OCI-LY3 (cell line): ENCODE results near the gene CTBP2.

ENCODE experiments used
- H2AFZ ChIP-seq: fragments of 200-600, 300-600 bp; shearing (Covaris generic); 2 replicates; pipeline ENCODE4 v1.6.0; 2014; ENCODE audit warnings: antibody characterized with exemption, low read depth, low read length
- H3K27ac ChIP-seq: fragments of 200-600, 300-600 bp; sonication (generic); 2 replicates; pipeline ENCODE4 v1.5.1; 2014; ENCODE audit warnings: mild to moderate bottlenecking, low read length, moderate library complexity, mixed read lengths
- H3K27me3 ChIP-seq: fragments of 200-600, 300-600 bp; sonication (generic); 2 replicates; pipeline ENCODE4 v1.6.1; 2014; ENCODE audit warnings: low read depth, low read length, mixed read lengths
- H3K36me3 ChIP-seq: fragments of 200-600, 300-600 bp; sonication (generic); replicated peaks from 2 replicates; pipeline ENCODE3; 2014; ENCODE audit warnings: low read depth, low read length, mixed read lengths
- H3K4me1 ChIP-seq: fragments of 300-600, 200-600 bp; sonication (generic); 2 replicates; pipeline ENCODE4 v1.6.1; 2014; ENCODE audit warnings: low read length, mixed read lengths
- H3K4me2 ChIP-seq: fragments of 200-600, 300-600 bp; sonication (generic); 2 replicates; pipeline ENCODE4 v1.6.1; 2014; ENCODE audit warnings: low read length, mixed read lengths
- H3K4me3 ChIP-seq: fragments of 300-600, 200-600 bp; sonication (generic); 2 replicates; pipeline ENCODE4 v1.5.1; 2014; ENCODE audit warnings: antibody characterized with exemption, mild to moderate bottlenecking, low read length, moderate library complexity
- H3K79me2 ChIP-seq: fragments of 300-600, 200-600 bp; shearing (Covaris generic); 2 replicates; pipeline ENCODE4 v1.6.1; 2014; ENCODE audit warnings: mild to moderate bottlenecking, low read length, mixed read lengths
- H3K9ac ChIP-seq: fragments of 300-600, 200-600 bp; shearing (Covaris generic); 2 replicates; pipeline ENCODE4 v1.6.0; 2014; ENCODE audit warnings: mild to moderate bottlenecking, low read length, moderate library complexity
- H3K9me3 ChIP-seq: fragments of 200-600, 300-600 bp; shearing (Covaris generic); 2 replicates; pipeline ENCODE4 v1.6.1; 2014; ENCODE audit warnings: low read length, mixed read lengths; ENCODE audit not compliant: insufficient read depth
- H4K20me1 ChIP-seq: fragments of 200-600, 300-600 bp; sonication (generic); 2 replicates; pipeline ENCODE4 v1.6.1; 2016; ENCODE audit warnings: low read length, mixed read lengths; ENCODE audit not compliant: insufficient read depth
- CTCF ChIP-seq: fragments of 200-600, 300-600 bp; sonication (generic); IDR thresholded peaks from 2 replicates; pipeline ENCODE4 v1.5.1; 2014; ENCODE audit warnings: antibody characterized with exemption, low read length, low read depth
- EZH2phosphoT487 ChIP-seq: fragments of 200-600 bp; shearing (Covaris generic); IDR thresholded peaks from 2 replicates; pipeline ENCODE4 v1.6.1; 2018; ENCODE audit warnings: antibody characterized with exemption, mixed run types, low read depth

Gene CTBP2

GRCh38 chr10:125136087-125136486 lies 24.3 kb downstream of the CTBP2 start:
- no peaks in the 10 kb centered on the region for H3K9me3 ChIP-seq
- H3K27me3 ChIP-seq: peaks cover 14% of the 10 kb centered on the region
- no peaks in the 10 kb centered on the region for H3K79me2 ChIP-seq
- no peak overlapping the region for H3K27ac ChIP-seq
- no peak overlapping the region for H3K4me3 ChIP-seq
- no peaks in the 10 kb centered on the region for H3K36me3 ChIP-seq
- no peak overlapping the region for H2AFZ ChIP-seq
- no peaks in the 10 kb centered on the region for H3K4me1 ChIP-seq
- no peak overlapping the region for H3K4me2 ChIP-seq
- no peaks in the 10 kb centered on the region for H4K20me1 ChIP-seq
- TF ChIP-seq EZH2phosphoT487 (no peak), CTCF (no peak)
- no peak overlapping the region for H3K9ac ChIP-seq

- Histone ChIP-seq H3K4me2 (no peak overlapping the region), H3K79me2 (no peaks in the 10 kb centered on the region), H3K9ac (no peak overlapping the region), H3K36me3 (no peaks in the 10 kb centered on the region), H3K9me3 (no peaks in the 10 kb centered on the region), H4K20me1 (no peaks in the 10 kb centered on the region), H2AFZ (no peak overlapping the region), H3K4me3 (no peak overlapping the region), H3K27me3 (peaks cover 14% of the 10 kb centered on the region), H3K27ac (no peak overlapping the region), H3K4me1 (no peaks in the 10 kb centered on the region)
- no peak for TF ChIP-seq EZH2phosphoT487
Observed at GRCh38 chr10:125135771-125136035, 24.7 kb downstream of the CTBP2 start.

- Histone ChIP-seq H3K9me3 (no peaks in the 10 kb centered on the region), H3K27me3 (peaks cover 14% of the 10 kb centered on the region), H3K79me2 (no peaks in the 10 kb centered on the region), H3K4me3 (no peak overlapping the region), H4K20me1 (no peaks in the 10 kb centered on the region), H3K36me3 (no peaks in the 10 kb centered on the region), H2AFZ (no peak overlapping the region), H3K4me2 (no peak overlapping the region), H3K4me1 (no peaks in the 10 kb centered on the region), H3K27ac (no peak overlapping the region), H3K9ac (no peak overlapping the region)
- TF ChIP-seq EZH2phosphoT487 (no peak), CTCF (no peak)
Observed at GRCh38 chr10:125134916-125135770, 25.2 kb downstream of the CTBP2 start.

- no peak overlapping the region for H3K4me3 ChIP-seq
- no peaks in the 10 kb centered on the region for H3K79me2 ChIP-seq
- H3K9me3 ChIP-seq: no peaks in the 10 kb centered on the region
- H3K27me3 ChIP-seq: peaks cover 14% of the 10 kb centered on the region
- H4K20me1 ChIP-seq: no peaks in the 10 kb centered on the region
- H3K4me1 ChIP-seq: no peaks in the 10 kb centered on the region
- H3K36me3 ChIP-seq: no peaks in the 10 kb centered on the region
- H3K27ac ChIP-seq: no peak overlapping the region
- H3K4me2 ChIP-seq: no peak overlapping the region
- no peak overlapping the region for H2AFZ ChIP-seq
- no peak overlapping the region for H3K9ac ChIP-seq
- TF ChIP-seq CTCF (no peak), EZH2phosphoT487 (no peak)
Observed at GRCh38 chr10:125134483-125134848, 25.9 kb downstream of the CTBP2 start.
